ENCODE data around the gene SAMD14.

Gene SAMD14

DNA sequence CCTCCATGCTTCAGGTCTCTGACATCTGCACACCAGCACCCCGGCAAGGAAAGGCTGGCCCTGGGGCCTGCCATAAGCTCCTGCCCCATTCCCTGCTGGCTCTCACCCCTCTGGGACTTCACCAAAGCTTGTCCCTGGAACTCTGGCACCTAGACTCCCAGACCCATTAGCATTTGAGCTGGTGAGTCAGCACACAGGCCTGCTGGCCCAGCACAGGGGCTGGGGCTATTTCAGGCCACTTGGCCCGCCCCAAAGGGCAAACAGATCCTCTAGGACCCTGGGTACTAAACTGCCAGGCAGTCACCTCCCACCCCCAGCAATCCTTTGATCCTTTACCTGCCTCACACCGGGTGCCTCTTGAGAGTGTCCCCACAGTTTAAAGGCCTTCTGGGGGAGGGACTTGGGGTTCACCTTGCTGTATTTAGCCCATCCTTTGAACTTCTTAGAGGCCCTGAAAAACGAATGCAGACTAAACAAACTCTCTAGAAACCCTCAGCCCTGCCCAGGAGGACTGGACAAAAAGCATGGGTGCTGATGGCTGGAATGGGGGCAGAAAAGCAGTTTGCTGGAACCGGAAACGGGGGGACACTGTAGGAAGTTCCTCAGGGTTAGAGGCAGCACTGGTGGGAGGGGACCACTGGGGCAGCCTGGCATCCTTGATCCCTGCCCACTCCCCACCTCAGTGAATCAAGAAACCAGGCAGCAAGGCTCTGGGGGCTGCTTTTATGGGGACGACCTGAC, 3.2 kb upstream of the SAMD14 start:
- TF ChIP-seq CTCF (conservative IDR thresholded peaks at IDR 0.05; ENCODE audit: control insufficient read depth, insufficient read depth, low read depth, low read length) = no peak
- DNase-seq (ENCODE audit: low read depth) = peak; percentile 43
- no peak overlapping the region for H3K4me3 ChIP-seq (ENCODE audit: control insufficient read depth, low read depth, low read length)

DNA sequence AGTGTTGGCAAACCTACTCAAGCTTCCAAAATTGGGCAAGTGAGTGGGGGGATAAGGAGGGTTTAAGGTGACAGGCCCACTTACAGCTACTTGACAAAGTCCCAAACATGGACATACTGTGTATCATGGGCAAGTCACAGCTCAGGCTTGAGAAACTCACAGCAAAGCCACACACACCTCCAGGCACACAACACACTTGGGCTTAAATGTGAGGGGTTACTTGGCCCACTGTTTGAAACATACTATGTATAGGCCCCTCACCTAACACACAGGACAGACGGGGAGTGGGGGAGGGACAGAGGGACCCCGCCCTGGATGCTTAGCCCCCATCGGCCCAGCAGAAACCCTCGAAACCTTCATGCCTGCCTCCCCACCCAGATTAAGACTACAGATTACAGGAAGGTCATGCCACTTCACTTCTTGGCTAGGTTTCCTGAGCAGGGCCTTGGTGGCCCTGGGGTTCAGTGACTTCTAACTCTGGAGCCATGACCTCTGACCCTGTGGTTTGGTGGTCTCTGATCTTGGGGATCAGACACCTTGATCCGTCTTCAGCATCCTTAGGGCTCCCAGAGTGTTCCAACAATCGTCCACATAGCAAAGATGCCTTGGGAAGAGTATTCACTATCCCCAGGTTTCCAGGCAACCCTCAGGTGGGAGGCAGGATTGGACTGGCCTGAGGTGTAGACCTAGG, 2.3 kb upstream of the SAMD14 start:
- TF ChIP-seq CTCF (conservative IDR thresholded peaks at IDR 0.05; ENCODE audit: control insufficient read depth, insufficient read depth, low read depth, low read length) = no peak
- no peak for DNase-seq (ENCODE audit: low read depth)

GRCh38 chr17:50130559-50131305, 772 bp upstream of the SAMD14 start:
- TF ChIP-seq CTCF (conservative IDR thresholded peaks at IDR 0.05; ENCODE audit: control insufficient read depth, insufficient read depth, low read depth, low read length) = no peak
- H3K4me3 ChIP-seq (ENCODE audit: control insufficient read depth, low read depth, low read length) = no peak overlapping the region

More for the DNA sequence above, 2.3 kb upstream of the SAMD14 start:
- no peak overlapping the region for H3K4me3 ChIP-seq (ENCODE audit: control insufficient read depth, low read depth, low read length)

GRCh38 chr17:50129353-50129727, 620 bp downstream of the SAMD14 start:
- TF ChIP-seq CTCF (conservative IDR thresholded peaks at IDR 0.05; ENCODE audit: control insufficient read depth, insufficient read depth, low read depth, low read length) = no peak
- H3K4me3 ChIP-seq (ENCODE audit: control insufficient read depth, low read depth, low read length) = peak overlapping the region; percentile 20

More at GRCh38 chr17:50130559-50131305, 772 bp upstream of the SAMD14 start:
- no peak for DNase-seq (ENCODE audit: low read depth)

DNA sequence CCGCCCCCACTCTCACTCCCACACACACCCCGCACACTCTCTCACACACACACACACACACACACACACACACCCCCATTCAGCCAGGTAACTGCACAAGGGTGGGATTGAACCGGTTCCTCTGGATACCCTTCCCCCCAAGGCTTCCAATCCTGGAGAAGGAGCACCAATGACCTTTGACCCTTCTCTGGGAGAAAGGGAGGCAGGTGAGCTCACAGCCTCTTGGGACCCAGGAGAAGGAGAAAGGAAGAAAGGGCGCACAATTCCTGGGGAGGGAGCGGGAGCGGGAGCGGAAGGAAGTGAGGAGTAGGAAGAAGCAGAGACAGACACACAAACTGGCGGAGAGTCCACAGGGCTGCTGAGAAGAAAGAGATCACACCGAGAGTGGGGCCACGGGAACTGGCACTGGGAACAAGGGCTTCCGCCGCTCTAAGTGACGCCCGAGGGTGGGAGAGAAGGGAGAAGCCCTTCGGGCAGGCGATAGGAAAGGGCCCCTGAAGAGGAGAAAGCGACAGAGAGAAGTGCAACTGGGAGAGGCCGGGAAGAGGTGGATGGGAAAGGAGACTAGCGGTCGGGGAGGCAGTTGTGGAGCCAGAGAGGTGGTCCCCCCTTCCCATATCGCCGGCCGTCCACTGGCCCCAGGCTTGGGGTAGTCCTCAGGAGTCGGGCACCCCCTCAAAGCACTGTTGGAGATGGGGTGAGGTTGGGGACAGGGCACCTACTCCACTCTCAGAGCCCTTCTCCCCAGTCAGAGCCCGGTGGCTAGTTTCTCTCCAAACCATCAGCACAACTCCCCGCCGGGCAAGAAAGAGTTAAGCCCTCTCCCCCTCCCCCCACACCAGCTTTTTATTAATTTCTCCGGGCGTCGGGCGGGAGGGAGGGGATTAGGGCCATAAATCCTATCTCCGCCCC, 1.3 kb downstream of the SAMD14 start:
- H3K4me3 ChIP-seq (ENCODE audit: control insufficient read depth, low read depth, low read length) = peak overlapping the region; percentile 33
- TF ChIP-seq CTCF (conservative IDR thresholded peaks at IDR 0.05; ENCODE audit: control insufficient read depth, insufficient read depth, low read depth, low read length) = no peak

More at GRCh38 chr17:50129353-50129727, 620 bp downstream of the SAMD14 start:
- no peak for DNase-seq (ENCODE audit: low read depth)

More for the DNA sequence above, 1.3 kb downstream of the SAMD14 start:
- no peak for DNase-seq (ENCODE audit: low read depth)

Measured in fibroblast of mammary gland (primary cell).